CD4-positive, alpha-beta T cell (primary cell): ENCODE measurements around the gene PAX2. TPM values are rescaled to one million over a fixed set of nuclear protein-coding genes. Genes with fewer than 3 reads are reported as not detected.

Experiments
- ATAC-seq: fragments of 200-7000 bp; cut with Tn5 transposase; one replicate; pipeline ENCODE4 v1.10.0; 2022; ENCODE audit warnings: mild to moderate bottlenecking; ENCODE audit not compliant: poor library complexity
- CTCF ChIA-PET: fragments of 350-600 bp; sonication (Branson Sonifier 250); formaldehyde crosslinking; loops from one replicate; lab custom pipeline; 2021; ENCODE audit warnings: antibody characterized with exemption, inconsistent platforms; lab: Charles Lee
- POLR2A ChIA-PET: fragments of 350-600 bp; sonication (Branson Sonifier 250); formaldehyde crosslinking; loops from one replicate; lab custom pipeline; 2021; ENCODE audit warnings: antibody characterized with exemption, inconsistent platforms; lab: Charles Lee
- DNase-seq, 14 experiments: peaks; one replicate each; pipeline ENCODE4 v3.0.0-alpha.2; 2013 to 2020; ENCODE audit warnings: mixed read lengths in 2 of 14
- H3K27ac ChIP-seq, 2 donors: one replicate each; pipeline versions ENCODE4 v1.5.1 to v1.7.0; 2013; ENCODE audit warnings: low read length in 2 of 2, low read depth in 1 of 2, mild to moderate bottlenecking in 1 of 2
- H3K27me3 ChIP-seq, 2 experiments: 1 replicate in 1 of 2; 2 replicates in 1 of 2; pipeline versions ENCODE4 v1.6.1 to v1.7.0; 2013; ENCODE audit warnings: low read length in 2 of 2, control low read depth in 1 of 2, mild to moderate bottlenecking in 1 of 2, moderate library complexity in 1 of 2; ENCODE audit not compliant: insufficient read depth in 2 of 2, control insufficient read depth in 1 of 2
- H3K36me3 ChIP-seq: one replicate; pipeline ENCODE4 v1.6.1; 2013; ENCODE audit warnings: low read length, control low read depth; ENCODE audit not compliant: insufficient read depth
- H3K4me1 ChIP-seq: one replicate; pipeline ENCODE4 v1.6.1; 2013; ENCODE audit warnings: low read length, control low read depth; ENCODE audit not compliant: insufficient read depth
- H3K4me3 ChIP-seq: one replicate; pipeline ENCODE4 v1.5.1; 2013; ENCODE audit warnings: mild to moderate bottlenecking, low read length, moderate library complexity
- H3K9me3 ChIP-seq, 2 experiments: 1 replicate in 1 of 2; 2 replicates in 1 of 2; pipeline versions ENCODE4 v1.6.1 to v1.7.0; 2013; ENCODE audit warnings: low read length in 2 of 2, mild to moderate bottlenecking in 2 of 2, control low read depth in 1 of 2, moderate library complexity in 1 of 2; ENCODE audit not compliant: control insufficient read depth in 1 of 2, insufficient read depth in 1 of 2
- H3K27ac Mint-ChIP-seq: one replicate; pipeline ENCODE4 v1.8.0; 2020; ENCODE audit warnings: mixed read lengths
- H3K27me3 Mint-ChIP-seq: one replicate; pipeline ENCODE4 v1.8.0; 2021; ENCODE audit warnings: mixed read lengths
- H3K36me3 Mint-ChIP-seq: one replicate; pipeline ENCODE4 v1.8.0; 2021; ENCODE audit warnings: low read depth, mixed read lengths
- H3K4me1 Mint-ChIP-seq: one replicate; pipeline ENCODE4 v1.8.0; 2021; ENCODE audit warnings: low read depth, mixed read lengths
- H3K4me3 Mint-ChIP-seq: one replicate; pipeline ENCODE4 v1.8.0; 2020; ENCODE audit warnings: mild to moderate bottlenecking, mixed read lengths
- H3K9me3 Mint-ChIP-seq: one replicate; pipeline ENCODE4 v1.8.0; 2020; ENCODE audit warnings: mixed read lengths
- intact Hi-C, 2 experiments: fragments of 100-400 bp; cut with DNase I in 1 of 2; cut with micrococcal nuclease in 1 of 2; formaldehyde crosslinking; loops; one replicate each; pipeline versions ENCODE4 v1.15.1 to v1.9.0; 2023 to 2025; cut with DNase I, micrococcal nuclease
- total RNA-seq, 174 experiments: library from RNA in 2 of 174; stranded (reverse) in 2 of 174; gene quantifications; one replicate each; pipeline ENCODE4 v1.2.3 and lab custom pipeline; 2021 to 2026
- TF ChIP-seq, protein P1 (sequence below): fragments of 200-600 bp; IDR thresholded peaks from one replicate; pipeline ENCODE4 v1.8.0; 2022; ENCODE audit warnings: antibody characterized with exemption, mild to moderate bottlenecking

The PAX2 gene
- total RNA-seq, 2 experiments from 2014 or later, result not detected

DNA sequence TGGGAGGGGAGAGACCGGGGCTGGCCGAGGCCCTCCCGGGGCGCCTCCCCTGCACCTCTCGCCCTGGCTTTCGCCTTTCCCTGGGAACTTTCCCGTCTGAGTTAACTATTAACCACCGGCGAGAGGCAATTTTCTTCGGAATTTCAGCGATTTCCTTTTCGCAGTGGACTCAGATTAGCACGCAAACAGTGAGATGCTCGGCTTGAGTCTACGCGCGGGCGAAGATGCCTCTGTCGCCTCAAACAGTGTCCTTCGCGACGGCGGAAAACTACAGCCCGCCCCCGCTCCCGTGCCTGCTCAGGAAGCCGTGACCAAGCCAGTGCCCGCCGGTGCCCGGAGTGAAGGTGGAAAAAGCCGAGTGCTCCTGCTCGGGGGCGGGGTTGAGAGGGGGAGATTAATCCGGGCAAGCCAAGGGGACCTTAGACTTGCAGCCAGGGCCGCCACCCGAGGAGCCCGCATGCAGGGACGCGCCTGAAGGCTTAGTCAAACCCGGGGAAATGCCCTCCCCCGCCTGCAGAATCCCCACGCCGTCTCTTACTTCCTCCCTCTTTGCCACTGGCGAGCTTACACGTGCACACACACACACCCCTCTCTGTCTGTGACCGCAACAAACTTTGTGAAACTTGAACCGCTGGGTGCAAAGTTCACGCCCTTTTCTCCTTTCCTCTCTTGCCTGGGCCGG, 14.5 kb upstream of the PAX2 start:
- intact Hi-C loops, result no loop called here
- TF ChIP-seq, protein P1, sequence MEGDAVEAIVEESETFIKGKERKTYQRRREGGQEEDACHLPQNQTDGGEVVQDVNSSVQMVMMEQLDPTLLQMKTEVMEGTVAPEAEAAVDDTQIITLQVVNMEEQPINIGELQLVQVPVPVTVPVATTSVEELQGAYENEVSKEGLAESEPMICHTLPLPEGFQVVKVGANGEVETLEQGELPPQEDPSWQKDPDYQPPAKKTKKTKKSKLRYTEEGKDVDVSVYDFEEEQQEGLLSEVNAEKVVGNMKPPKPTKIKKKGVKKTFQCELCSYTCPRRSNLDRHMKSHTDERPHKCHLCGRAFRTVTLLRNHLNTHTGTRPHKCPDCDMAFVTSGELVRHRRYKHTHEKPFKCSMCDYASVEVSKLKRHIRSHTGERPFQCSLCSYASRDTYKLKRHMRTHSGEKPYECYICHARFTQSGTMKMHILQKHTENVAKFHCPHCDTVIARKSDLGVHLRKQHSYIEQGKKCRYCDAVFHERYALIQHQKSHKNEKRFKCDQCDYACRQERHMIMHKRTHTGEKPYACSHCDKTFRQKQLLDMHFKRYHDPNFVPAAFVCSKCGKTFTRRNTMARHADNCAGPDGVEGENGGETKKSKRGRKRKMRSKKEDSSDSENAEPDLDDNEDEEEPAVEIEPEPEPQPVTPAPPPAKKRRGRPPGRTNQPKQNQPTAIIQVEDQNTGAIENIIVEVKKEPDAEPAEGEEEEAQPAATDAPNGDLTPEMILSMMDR, result no peak
- ChIA-PET POLR2A (no interaction called here), CTCF (no interaction called here)
- peak overlapping the region; percentile 65 for H3K4me3 Mint-ChIP-seq
- peaks cover 62 to 94% of the 10 kb centered on the region in 2 experiments for H3K27me3 ChIP-seq
- H3K9me3 ChIP-seq, result peaks cover 0 to 11% of the 10 kb centered on the region in 2 experiments
- H3K4me1 ChIP-seq, result peaks cover 27% of the 10 kb centered on the region
- DNase-seq (peak in 4 of 14 experiments; percentile 9 to 66 (median 50)), ATAC-seq (peak; percentile 57)
- no peaks in the 10 kb centered on the region for H3K36me3 ChIP-seq
- peaks cover 96% of the 10 kb centered on the region for H3K27me3 Mint-ChIP-seq
- H3K27ac ChIP-seq, result no peak overlapping the region
- no peaks in the 10 kb centered on the region for H3K9me3 Mint-ChIP-seq
- peak overlapping the region; percentile 34 for H3K4me3 ChIP-seq
- H3K4me1 Mint-ChIP-seq, result peaks cover 30% of the 10 kb centered on the region
- H3K27ac Mint-ChIP-seq, result no peak overlapping the region
- H3K36me3 Mint-ChIP-seq, result no peaks in the 10 kb centered on the region

DNA sequence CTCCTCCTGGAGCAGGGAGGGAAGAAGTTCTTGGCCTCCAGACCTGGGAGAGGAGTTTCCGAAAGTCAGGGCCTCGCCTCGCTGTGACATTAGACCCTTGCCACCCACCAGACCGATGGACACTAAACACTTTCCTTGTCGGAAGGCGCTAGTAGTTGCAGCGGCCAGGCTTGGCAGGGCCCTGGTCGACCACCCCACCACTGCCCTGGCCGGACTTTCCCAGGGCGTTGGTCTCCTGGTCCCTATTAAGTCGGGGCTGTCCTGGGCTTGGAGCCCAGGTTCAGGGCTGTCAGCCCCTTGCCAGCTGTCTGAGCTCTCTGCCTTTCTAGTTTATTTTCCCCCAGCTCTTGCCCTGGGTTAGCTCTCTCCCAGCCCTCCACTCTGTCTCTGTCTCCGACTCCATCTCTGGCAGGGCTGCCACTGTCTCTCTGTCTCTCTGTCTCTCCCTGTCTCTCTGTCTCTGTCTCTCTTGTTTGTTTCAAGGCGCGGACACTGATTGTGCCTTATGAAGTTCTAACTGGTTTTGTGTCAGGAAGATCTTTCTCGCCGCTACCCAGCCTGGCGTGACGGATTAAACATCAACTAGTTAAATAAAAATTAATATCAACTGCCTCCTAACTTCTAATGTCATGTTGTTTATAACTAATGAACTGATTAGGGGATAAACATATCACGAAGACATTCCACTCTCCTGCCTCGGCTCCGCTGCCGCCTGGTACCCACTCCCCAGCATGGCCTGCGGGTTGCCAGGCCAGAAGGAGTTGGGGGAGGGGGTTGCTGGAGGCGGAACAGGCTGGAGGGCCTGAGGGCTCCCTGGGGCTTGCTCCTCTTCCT, 13.8 kb upstream of the PAX2 start:
- Histone ChIP-seq H3K36me3 (no peaks in the 10 kb centered on the region), H3K4me1 (peaks cover 27% of the 10 kb centered on the region), H3K27me3 (peaks cover 62 to 94% of the 10 kb centered on the region in 2 experiments), H3K9me3 (peaks cover 0 to 11% of the 10 kb centered on the region in 2 experiments), H3K27ac (no peak overlapping the region), H3K4me3 (no peak overlapping the region)
- CTCF ChIA-PET, result no interaction called here
- Mint-ChIP-seq H3K4me1 (peaks cover 30% of the 10 kb centered on the region), H3K4me3 (peak overlapping the region; percentile 65), H3K27me3 (peaks cover 95% of the 10 kb centered on the region), H3K36me3 (no peaks in the 10 kb centered on the region), H3K9me3 (no peaks in the 10 kb centered on the region), H3K27ac (no peak overlapping the region)
- intact Hi-C loops, result no loop called here
- TF ChIP-seq, protein P1, result no peak
- DNase-seq, result no peak
- ATAC-seq, result no peak
- POLR2A ChIA-PET, result no interaction called here

DNA sequence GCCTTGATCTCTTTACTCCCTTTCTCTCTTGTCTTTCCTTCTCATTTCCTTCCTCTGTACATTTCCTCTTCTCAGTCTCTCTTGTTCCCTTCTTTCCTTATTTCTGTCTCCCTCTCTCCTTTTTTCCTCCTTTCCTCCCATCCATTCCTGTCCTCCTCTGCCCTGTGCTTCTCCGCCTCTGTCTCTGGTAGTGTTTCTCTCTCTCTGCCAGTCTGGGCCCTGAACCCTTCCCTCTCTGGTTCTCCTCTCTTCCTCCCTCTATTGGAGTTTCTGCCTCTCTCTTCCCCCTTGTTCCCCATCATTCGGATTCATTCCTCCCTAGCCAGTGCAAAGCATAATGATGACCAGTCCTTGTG, 13.2 kb upstream of the PAX2 start:
- Mint-ChIP-seq H3K4me3 (peak overlapping the region; percentile 11), H3K27me3 (peaks cover 95% of the 10 kb centered on the region), H3K4me1 (peaks cover 30% of the 10 kb centered on the region), H3K9me3 (no peaks in the 10 kb centered on the region), H3K27ac (no peak overlapping the region), H3K36me3 (no peaks in the 10 kb centered on the region)
- ATAC-seq (no peak), DNase-seq (no peak)
- H3K36me3 ChIP-seq, result no peaks in the 10 kb centered on the region
- TF ChIP-seq, protein P1, result no peak
- intact Hi-C loops, result no loop called here
- H3K27me3 ChIP-seq, result peaks cover 67 to 97% of the 10 kb centered on the region in 2 experiments
- H3K4me3 ChIP-seq, result no peak overlapping the region
- H3K9me3 ChIP-seq, result peaks cover 0 to 13% of the 10 kb centered on the region in 2 experiments
- ChIA-PET CTCF (no interaction called here), POLR2A (no interaction called here)
- H3K27ac ChIP-seq, result no peak overlapping the region
- peaks cover 30% of the 10 kb centered on the region for H3K4me1 ChIP-seq
